ENCODE measurements around the gene XIRP1.

DNA sequence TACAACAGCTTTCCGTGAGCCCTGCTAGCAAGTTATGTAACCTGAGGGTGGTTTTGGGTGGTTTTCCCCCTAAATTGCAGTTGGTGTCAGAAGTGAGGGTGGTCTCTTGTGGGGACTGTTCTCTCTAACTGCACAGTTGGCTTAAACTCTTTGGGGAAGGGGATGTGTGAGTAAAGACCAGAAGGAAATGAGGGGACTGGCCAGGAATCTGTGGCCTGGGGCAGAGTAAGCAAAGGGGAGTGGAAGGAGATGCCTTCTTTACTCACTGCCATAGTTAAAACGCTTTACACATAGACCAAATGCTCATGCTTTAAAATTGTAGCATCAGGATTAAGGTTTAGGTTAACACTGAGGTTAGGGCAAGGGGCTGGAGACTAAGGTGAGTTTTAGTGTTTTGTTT is 21.2 kb upstream of the XIRP1 start:
- TF ChIP-seq, protein P1, sequence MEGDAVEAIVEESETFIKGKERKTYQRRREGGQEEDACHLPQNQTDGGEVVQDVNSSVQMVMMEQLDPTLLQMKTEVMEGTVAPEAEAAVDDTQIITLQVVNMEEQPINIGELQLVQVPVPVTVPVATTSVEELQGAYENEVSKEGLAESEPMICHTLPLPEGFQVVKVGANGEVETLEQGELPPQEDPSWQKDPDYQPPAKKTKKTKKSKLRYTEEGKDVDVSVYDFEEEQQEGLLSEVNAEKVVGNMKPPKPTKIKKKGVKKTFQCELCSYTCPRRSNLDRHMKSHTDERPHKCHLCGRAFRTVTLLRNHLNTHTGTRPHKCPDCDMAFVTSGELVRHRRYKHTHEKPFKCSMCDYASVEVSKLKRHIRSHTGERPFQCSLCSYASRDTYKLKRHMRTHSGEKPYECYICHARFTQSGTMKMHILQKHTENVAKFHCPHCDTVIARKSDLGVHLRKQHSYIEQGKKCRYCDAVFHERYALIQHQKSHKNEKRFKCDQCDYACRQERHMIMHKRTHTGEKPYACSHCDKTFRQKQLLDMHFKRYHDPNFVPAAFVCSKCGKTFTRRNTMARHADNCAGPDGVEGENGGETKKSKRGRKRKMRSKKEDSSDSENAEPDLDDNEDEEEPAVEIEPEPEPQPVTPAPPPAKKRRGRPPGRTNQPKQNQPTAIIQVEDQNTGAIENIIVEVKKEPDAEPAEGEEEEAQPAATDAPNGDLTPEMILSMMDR (conservative IDR thresholded peaks at IDR 0.05 in 1 of 2, IDR thresholded peaks at IDR 0.05 in 1 of 2; ENCODE audit: extremely low read depth in 1 of 2, insufficient read depth in 1 of 2, low read depth in 1 of 2, low read length in 2 of 2): no peak
- TF ChIP-seq EZH2 (IDR thresholded peaks at IDR 0.05; ENCODE audit: borderline replicate concordance, low read length): no peak
